Measurements from ENCODE around the gene LMX1B.

DNA sequence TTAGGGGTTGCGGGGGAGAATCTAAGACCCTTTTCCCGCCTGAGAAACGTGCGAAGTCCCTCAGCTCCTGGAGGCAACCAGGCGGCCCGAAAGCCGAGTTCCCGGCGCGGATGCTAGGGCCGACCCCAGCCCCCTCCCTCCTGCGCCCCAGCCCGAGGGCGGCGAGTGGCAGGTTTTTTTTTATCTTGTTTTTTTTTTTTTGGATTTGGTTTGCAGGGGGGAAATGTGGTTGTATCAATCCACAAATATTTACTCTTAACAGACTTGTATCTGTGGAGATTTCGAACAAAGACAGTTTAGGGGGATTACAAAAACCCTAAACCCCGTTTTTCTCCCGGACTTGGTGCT is 10.7 kb downstream of the LMX1B start:
- no peak for TF ChIP-seq POLR2A (IDR thresholded peaks at IDR 0.05)
- TF ChIP-seq, protein P1, sequence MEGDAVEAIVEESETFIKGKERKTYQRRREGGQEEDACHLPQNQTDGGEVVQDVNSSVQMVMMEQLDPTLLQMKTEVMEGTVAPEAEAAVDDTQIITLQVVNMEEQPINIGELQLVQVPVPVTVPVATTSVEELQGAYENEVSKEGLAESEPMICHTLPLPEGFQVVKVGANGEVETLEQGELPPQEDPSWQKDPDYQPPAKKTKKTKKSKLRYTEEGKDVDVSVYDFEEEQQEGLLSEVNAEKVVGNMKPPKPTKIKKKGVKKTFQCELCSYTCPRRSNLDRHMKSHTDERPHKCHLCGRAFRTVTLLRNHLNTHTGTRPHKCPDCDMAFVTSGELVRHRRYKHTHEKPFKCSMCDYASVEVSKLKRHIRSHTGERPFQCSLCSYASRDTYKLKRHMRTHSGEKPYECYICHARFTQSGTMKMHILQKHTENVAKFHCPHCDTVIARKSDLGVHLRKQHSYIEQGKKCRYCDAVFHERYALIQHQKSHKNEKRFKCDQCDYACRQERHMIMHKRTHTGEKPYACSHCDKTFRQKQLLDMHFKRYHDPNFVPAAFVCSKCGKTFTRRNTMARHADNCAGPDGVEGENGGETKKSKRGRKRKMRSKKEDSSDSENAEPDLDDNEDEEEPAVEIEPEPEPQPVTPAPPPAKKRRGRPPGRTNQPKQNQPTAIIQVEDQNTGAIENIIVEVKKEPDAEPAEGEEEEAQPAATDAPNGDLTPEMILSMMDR (IDR thresholded peaks at IDR 0.05): no peak
